Gastrocnemius medialis (tissue), 4 donors: ENCODE measurements around the gene ATG7. TPM values are rescaled to one million over a fixed set of nuclear protein-coding genes. Genes with fewer than 3 reads are reported as not detected.

ENCODE experiments used
- ATAC-seq, 2 donors: fragments of 150-250 bp; one replicate each; pipeline ENCODE4 v1.9.1; 2016
- DNase-seq, 2 donors: peaks; one replicate each; pipeline ENCODE4 v3.0.0-alpha.2; 2019
- H3K27ac ChIP-seq, 4 donors: fragments of 200-600 bp; sonication (generic); 1 replicate in 1 of 4; 2 replicates in 3 of 4; pipeline ENCODE4 v1.5.1; 2016 to 2018; ENCODE audit warnings: mild to moderate bottlenecking in 2 of 4, moderate library complexity in 1 of 4
- H3K27me3 ChIP-seq, 3 donors: fragments of 200-600 bp; sonication (generic) in 2 of 3; 1 replicate in 1 of 3; 2 replicates in 2 of 3; pipeline versions ENCODE4 v1.5.1 to v1.6.0; 2016 to 2019; ENCODE audit warnings: mild to moderate bottlenecking in 1 of 3, moderate library complexity in 1 of 3
- H3K36me3 ChIP-seq, 2 donors: fragments of 200-600 bp; sonication (generic) in 1 of 2; one replicate each; pipeline ENCODE4 v1.5.1; 2017 to 2018
- H3K4me1 ChIP-seq, 2 donors: fragments of 200-600 bp; sonication (generic) in 1 of 2; one replicate each; pipeline ENCODE4 v1.5.1; 2016 to 2017; ENCODE audit warnings: mild to moderate bottlenecking in 2 of 2
- H3K4me3 ChIP-seq, 4 donors: fragments of 200-600 bp; sonication (generic) in 3 of 4; 1 replicate in 1 of 4; 2 replicates in 3 of 4; pipeline ENCODE4 v1.5.1; 2016 to 2019; ENCODE audit warnings: mild to moderate bottlenecking in 2 of 4
- H3K9me3 ChIP-seq, 3 donors: fragments of 200-600 bp; sonication (generic) in 2 of 3; 1 replicate in 1 of 3; 2 replicates in 2 of 3; pipeline ENCODE4 v1.5.1; 2016 to 2019
- CTCF ChIP-seq, 5 experiments: fragments of 450-650 bp in 3 of 5; fragments of 200-600 bp in 2 of 5; sonication (generic) in 2 of 5; IDR thresholded peaks in 4 of 5; conservative IDR thresholded peaks in 1 of 5; 1 replicate in 4 of 5; 2 replicates in 1 of 5; pipeline ENCODE4 v1.5.1; 2016 to 2019; ENCODE audit warnings: antibody characterized with exemption in 5 of 5, mild to moderate bottlenecking in 3 of 5, moderate library complexity in 3 of 5
- POLR2A ChIP-seq, 2 donors: fragments of 450-650 bp; IDR thresholded peaks; one replicate each; pipeline ENCODE4 v1.6.1; 2017; ENCODE audit warnings: antibody characterized with exemption in 2 of 2, mild to moderate bottlenecking in 2 of 2, moderate library complexity in 2 of 2
- in situ Hi-C, 4 donors: fragments of 200-750 bp; cut with MboI; loops; one replicate each; pipeline versions ENCODE4 v1.15.0 to v1.8.0; 2017; ENCODE audit warnings: low sequenced_read_pairs in 4 of 4
- intact Hi-C: fragments of 100-400 bp; cut with DNase I; formaldehyde crosslinking; loops from one replicate; pipeline ENCODE4 v1.15.1; 2023; ENCODE audit warnings: low total_unique reads
- total RNA-seq, 4 donors: library from RNA; depleted of rRNA; stranded (reverse); fragments of >200 nt; gene quantifications; one replicate each; pipeline versions ENCODE4 v1.1.0 to v1.2.3, GENCODE V29; 2016

The ATG7 gene
- total RNA-seq, 4 donors from 2014 or later = 13.5 to 29.2 (median 15.0) TPM

GRCh38 chr3:11517601-11518000 is 245.4 kb downstream of the ATG7 start:
- no peak for ATAC-seq
- H3K36me3 ChIP-seq = no peaks in the 10 kb centered on the region
- H3K27ac ChIP-seq = peak overlapping the region; percentile 30 to 70 (median 69)
- no peak for TF ChIP-seq CTCF (IDR thresholded peaks at IDR 0.05 in 4 of 5, conservative IDR thresholded peaks at IDR 0.05 in 1 of 5)
- no peak for TF ChIP-seq POLR2A (IDR thresholded peaks at IDR 0.05)
- intact Hi-C loops = loop anchor here (5.0 kb wide), 1 partner anchor 35 kb away; no protein-coding TSS in a partner anchor
- DNase-seq = no peak
- H3K9me3 ChIP-seq = no peaks in the 10 kb centered on the region
- H3K4me1 ChIP-seq = peaks cover 15 to 20% of the 10 kb centered on the region in 2 donors
- H3K27me3 ChIP-seq = no peaks in the 10 kb centered on the region
- H3K4me3 ChIP-seq = no peak overlapping the region
- in situ Hi-C loops = loop anchor here in 1 of 4 donors (25.0 kb wide), 1 partner anchor 130 kb away; no protein-coding TSS in a partner anchor

- H3K27me3 ChIP-seq = no peaks in the 10 kb centered on the region
- in situ Hi-C loops = loop anchor here in 1 of 4 donors (25.0 kb wide), 1 partner anchor 134 kb away; no protein-coding TSS in a partner anchor
- no peak overlapping the region for H3K4me3 ChIP-seq
- intact Hi-C loops = no loop called here
- H3K27ac ChIP-seq = no peak overlapping the region
- no peak for TF ChIP-seq POLR2A (IDR thresholded peaks at IDR 0.05)
- no peak for TF ChIP-seq CTCF (IDR thresholded peaks at IDR 0.05 in 4 of 5, conservative IDR thresholded peaks at IDR 0.05 in 1 of 5)
- no peak for DNase-seq
- ATAC-seq = no peak
- H3K36me3 ChIP-seq = no peaks in the 10 kb centered on the region
- H3K9me3 ChIP-seq = no peaks in the 10 kb centered on the region
- H3K4me1 ChIP-seq = peaks cover 15 to 21% of the 10 kb centered on the region in 2 donors
These were observed 249.0 kb downstream of the ATG7 start for GRCh38 chr3:11521167-11521566.

GRCh38 chr3:11522398-11522715 is 250.2 kb downstream of the ATG7 start:
- DNase-seq (no peak), ATAC-seq (no peak)
- Histone ChIP-seq H3K9me3 (no peaks in the 10 kb centered on the region), H3K4me3 (no peak overlapping the region), H3K36me3 (no peaks in the 10 kb centered on the region), H3K27me3 (no peaks in the 10 kb centered on the region), H3K27ac (no peak overlapping the region), H3K4me1 (peaks cover 15 to 21% of the 10 kb centered on the region in 2 donors)
- intact Hi-C loops = no loop called here
- in situ Hi-C loops = loop anchor here in 1 of 4 donors (25.0 kb wide), 1 partner anchor 135 kb away; no protein-coding TSS in a partner anchor
- TF ChIP-seq CTCF (IDR thresholded peaks at IDR 0.05 in 4 of 5, conservative IDR thresholded peaks at IDR 0.05 in 1 of 5) (no peak), POLR2A (IDR thresholded peaks at IDR 0.05) (no peak)

GRCh38 chr3:11522953-11523571 is 250.9 kb downstream of the ATG7 start:
- TF ChIP-seq CTCF (IDR thresholded peaks at IDR 0.05 in 4 of 5, conservative IDR thresholded peaks at IDR 0.05 in 1 of 5) (no peak), POLR2A (IDR thresholded peaks at IDR 0.05) (no peak)
- peak overlapping the region in 2 of 4 donors; percentile 17 to 43 for H3K27ac ChIP-seq
- ATAC-seq (no peak), DNase-seq (no peak)
- intact Hi-C loops = no loop called here
- in situ Hi-C loops = loop anchor here in 1 of 4 donors (25.0 kb wide), 1 partner anchor 136 kb away; no protein-coding TSS in a partner anchor
- no peaks in the 10 kb centered on the region for H3K27me3 ChIP-seq
- H3K36me3 ChIP-seq = no peaks in the 10 kb centered on the region
- no peaks in the 10 kb centered on the region for H3K9me3 ChIP-seq
- no peak overlapping the region for H3K4me3 ChIP-seq
- H3K4me1 ChIP-seq = peaks cover 15 to 21% of the 10 kb centered on the region in 2 donors
